HFFc6 (cell line): ENCODE results near the gene METTL18. TPM values are rescaled to one million over a fixed set of nuclear protein-coding genes. Genes with fewer than 3 reads are reported as not detected.

Experiments used
- DNase-seq: peaks from one replicate; pipeline ENCODE4 v3.0.0-alpha.2; 2018
- H3K27ac Mint-ChIP-seq: 2 replicates; pipeline ENCODE4 v1.8.0; 2020; ENCODE audit warnings: mild to moderate bottlenecking, mixed read lengths
- H3K27me3 Mint-ChIP-seq: 2 replicates; pipeline ENCODE4 v1.8.0; 2021; ENCODE audit warnings: mild to moderate bottlenecking, moderate library complexity, mixed read lengths; ENCODE audit not compliant: insufficient read depth
- H3K36me3 Mint-ChIP-seq: 2 replicates; pipeline ENCODE4 v1.8.0; 2021; ENCODE audit warnings: low read depth, mixed read lengths
- H3K4me1 Mint-ChIP-seq: 2 replicates; pipeline ENCODE4 v1.8.0; 2020; ENCODE audit warnings: low read depth, mixed read lengths
- H3K4me3 Mint-ChIP-seq: 2 replicates; pipeline ENCODE4 v1.8.0; 2020; ENCODE audit warnings: mild to moderate bottlenecking, moderate library complexity, mixed read lengths
- H3K9me3 Mint-ChIP-seq: 2 replicates; pipeline ENCODE4 v1.8.0; 2020; ENCODE audit warnings: mild to moderate bottlenecking, mixed read lengths
- total RNA-seq, 6 experiments: library from RNA; stranded (reverse); fragmentation: NEBNext Ultra II Directional; extraction: Animal tissue kit (Norgen Biotek cat#: 25700); gene quantifications; 2 replicates in 1 of 6; 3 replicates in 5 of 6; pipeline ENCODE4 v1.2.3, GENCODE V29; 2021
- TF ChIP-seq, protein P1 (sequence below): fragments of 200-600 bp; sonication (generic); IDR thresholded peaks from 2 replicates; pipeline ENCODE4 v1.5.0; 2021; ENCODE audit warnings: antibody characterized with exemption, mild to moderate bottlenecking

Gene METTL18
- total RNA-seq, 6 experiments from 2014 or later: 4.1 to 6.3 (median 4.9) TPM

DNA sequence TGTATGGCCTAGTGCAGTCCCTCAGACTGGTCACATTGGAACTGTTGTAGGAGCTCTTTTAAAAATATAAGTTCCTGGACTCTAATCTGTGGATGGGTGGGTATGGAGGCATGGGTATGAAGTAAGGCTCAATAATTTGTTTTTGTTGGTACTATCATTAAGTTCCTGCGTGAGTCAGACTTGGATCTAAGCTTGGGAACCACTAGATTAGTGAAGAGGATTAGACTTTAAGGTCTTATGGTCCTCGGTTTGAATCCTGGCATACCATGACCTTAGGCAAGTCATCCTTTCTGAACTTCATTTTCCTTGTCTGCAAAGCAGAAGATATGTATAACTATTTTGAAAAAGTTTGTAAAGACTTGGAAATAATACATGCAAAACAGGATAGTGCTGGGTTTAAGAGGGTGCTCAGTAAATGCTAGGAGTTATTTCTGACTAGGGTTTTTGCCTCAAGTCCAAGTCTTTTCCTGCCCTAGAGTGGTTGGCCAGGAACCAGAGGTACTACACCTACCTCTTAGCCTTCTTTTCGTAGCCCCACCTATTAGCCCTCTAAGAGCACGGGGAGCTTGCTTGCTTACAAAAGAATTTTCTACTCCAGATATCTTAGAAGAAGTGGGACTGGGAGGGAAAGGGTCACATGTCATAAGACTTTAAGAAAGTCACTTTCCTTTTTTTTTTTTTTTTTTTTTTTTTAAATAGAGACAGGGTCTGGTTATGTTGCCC lies 38.6 kb upstream of the METTL18 start:
- H3K4me1 Mint-ChIP-seq: no peaks in the 10 kb centered on the region
- no peaks in the 10 kb centered on the region for H3K9me3 Mint-ChIP-seq
- no peak for DNase-seq
- H3K27me3 Mint-ChIP-seq: no peaks in the 10 kb centered on the region
- H3K36me3 Mint-ChIP-seq: peaks cover 2% of the 10 kb centered on the region; the same call in 1 of the 2 replicates
- H3K27ac Mint-ChIP-seq: no peak overlapping the region
- TF ChIP-seq, protein P1, sequence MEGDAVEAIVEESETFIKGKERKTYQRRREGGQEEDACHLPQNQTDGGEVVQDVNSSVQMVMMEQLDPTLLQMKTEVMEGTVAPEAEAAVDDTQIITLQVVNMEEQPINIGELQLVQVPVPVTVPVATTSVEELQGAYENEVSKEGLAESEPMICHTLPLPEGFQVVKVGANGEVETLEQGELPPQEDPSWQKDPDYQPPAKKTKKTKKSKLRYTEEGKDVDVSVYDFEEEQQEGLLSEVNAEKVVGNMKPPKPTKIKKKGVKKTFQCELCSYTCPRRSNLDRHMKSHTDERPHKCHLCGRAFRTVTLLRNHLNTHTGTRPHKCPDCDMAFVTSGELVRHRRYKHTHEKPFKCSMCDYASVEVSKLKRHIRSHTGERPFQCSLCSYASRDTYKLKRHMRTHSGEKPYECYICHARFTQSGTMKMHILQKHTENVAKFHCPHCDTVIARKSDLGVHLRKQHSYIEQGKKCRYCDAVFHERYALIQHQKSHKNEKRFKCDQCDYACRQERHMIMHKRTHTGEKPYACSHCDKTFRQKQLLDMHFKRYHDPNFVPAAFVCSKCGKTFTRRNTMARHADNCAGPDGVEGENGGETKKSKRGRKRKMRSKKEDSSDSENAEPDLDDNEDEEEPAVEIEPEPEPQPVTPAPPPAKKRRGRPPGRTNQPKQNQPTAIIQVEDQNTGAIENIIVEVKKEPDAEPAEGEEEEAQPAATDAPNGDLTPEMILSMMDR: no peak
- H3K4me3 Mint-ChIP-seq: no peak overlapping the region

DNA sequence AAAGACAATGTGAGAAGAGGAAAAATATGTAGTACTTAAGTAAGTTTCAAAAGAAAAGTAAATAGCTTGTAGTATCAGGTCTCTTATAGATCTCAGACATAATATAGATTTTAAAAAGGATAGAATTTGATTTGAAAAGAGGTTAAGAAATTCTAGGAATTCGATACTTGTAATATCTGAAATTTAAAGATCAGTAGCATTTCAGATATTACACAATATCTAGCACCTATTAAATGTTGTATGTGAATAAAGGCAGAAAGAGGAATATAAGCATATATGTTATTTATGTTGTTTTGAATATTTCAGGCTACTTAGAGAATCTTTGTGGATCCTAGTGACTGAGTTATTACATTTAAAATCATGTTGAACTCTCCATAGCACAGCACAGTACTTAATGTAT lies 35.0 kb upstream of the METTL18 start:
- Mint-ChIP-seq H3K9me3 (no peaks in the 10 kb centered on the region), H3K27me3 (no peaks in the 10 kb centered on the region), H3K4me1 (no peaks in the 10 kb centered on the region), H3K36me3 (peaks cover 5% of the 10 kb centered on the region; the same call in 1 of the 2 replicates), H3K4me3 (no peak overlapping the region), H3K27ac (no peak overlapping the region)
- TF ChIP-seq, protein P1: no peak
- no peak for DNase-seq

DNA sequence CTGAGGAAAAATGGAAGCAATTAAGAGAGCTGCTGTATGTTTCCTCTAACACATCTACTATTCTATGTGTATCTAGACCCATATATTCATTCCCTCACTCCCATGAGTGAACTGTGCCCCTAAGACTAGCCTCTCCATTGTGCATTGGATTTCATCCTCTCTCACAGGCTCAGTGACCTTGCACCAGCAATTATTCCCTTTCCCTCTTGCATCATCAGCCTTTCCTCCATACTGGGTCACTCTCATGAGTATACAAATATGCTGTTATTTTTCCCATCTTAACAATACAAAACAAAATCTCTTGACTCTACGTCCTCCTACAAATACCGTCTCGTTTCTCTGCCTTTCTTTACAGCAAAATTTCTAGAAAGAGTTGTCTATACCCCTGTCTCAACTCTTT lies 29.4 kb upstream of the METTL18 start:
- peaks cover 12% of the 10 kb centered on the region; the same call in 1 of the 2 replicates for H3K36me3 Mint-ChIP-seq
- TF ChIP-seq, protein P1: no peak
- H3K27me3 Mint-ChIP-seq: peaks cover 1% of the 10 kb centered on the region; the same call in 1 of the 2 replicates
- no peaks in the 10 kb centered on the region for H3K4me1 Mint-ChIP-seq
- H3K9me3 Mint-ChIP-seq: no peaks in the 10 kb centered on the region
- H3K27ac Mint-ChIP-seq: no peak overlapping the region
- no peak overlapping the region for H3K4me3 Mint-ChIP-seq
- no peak for DNase-seq

DNA sequence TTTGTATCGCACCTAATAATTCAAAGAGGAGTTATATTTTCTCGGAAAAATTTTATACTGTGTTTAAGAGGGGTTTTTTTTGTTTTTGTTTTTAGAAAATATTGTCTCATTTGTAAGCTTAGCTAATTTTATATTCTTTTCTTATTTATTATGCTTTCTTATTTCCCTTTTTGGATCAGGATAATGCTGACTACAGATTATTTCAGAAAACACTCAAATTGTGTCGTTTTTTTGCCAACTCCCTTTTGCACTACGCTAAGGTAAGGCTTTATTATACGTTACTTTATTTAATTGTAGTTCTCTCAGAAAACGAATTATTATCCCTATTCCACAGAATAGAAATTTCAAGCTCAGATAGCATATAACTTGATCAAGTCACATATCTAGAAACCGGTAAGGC lies 26.8 kb upstream of the METTL18 start:
- Mint-ChIP-seq H3K9me3 (no peaks in the 10 kb centered on the region), H3K27me3 (peaks cover 1% of the 10 kb centered on the region; the same call in 1 of the 2 replicates), H3K4me1 (no peaks in the 10 kb centered on the region), H3K4me3 (no peak overlapping the region), H3K27ac (no peak overlapping the region), H3K36me3 (peaks cover 16% of the 10 kb centered on the region)
- DNase-seq: no peak
- TF ChIP-seq, protein P1: no peak

DNA sequence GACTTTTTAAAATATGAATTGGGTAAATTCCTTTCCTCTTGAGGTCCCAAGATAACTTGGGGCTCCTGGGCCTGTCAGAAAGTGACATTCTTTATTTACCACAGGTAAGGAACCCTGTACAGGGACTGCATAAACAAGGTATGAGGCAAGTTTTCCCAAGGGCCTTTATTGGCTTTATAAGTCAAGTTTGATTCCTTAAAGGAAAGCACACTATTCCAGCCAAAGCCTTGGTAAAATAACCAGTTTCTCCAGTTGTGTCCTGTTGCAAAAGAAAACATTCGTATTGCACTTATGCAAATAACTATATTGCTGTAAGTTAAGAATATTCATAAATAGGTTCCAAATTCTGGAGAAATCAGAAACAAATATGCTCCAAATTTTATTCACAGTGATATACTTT lies 21.9 kb upstream of the METTL18 start:
- Mint-ChIP-seq H3K36me3 (peaks cover 9% of the 10 kb centered on the region), H3K27me3 (0 out of 2 replicates have a peak, but pooled peaks cover 1% of the 10 kb centered on the region)

More for the DNA sequence above, 21.9 kb upstream of the METTL18 start:
- H3K27ac Mint-ChIP-seq: no peak overlapping the region
- H3K4me3 Mint-ChIP-seq: no peak overlapping the region
- H3K4me1 Mint-ChIP-seq: no peaks in the 10 kb centered on the region
- H3K9me3 Mint-ChIP-seq: no peaks in the 10 kb centered on the region
- TF ChIP-seq, protein P1: no peak
- DNase-seq: no peak
